ENCODE measurements around the gene FBXW2.

Gene FBXW2

DNA sequence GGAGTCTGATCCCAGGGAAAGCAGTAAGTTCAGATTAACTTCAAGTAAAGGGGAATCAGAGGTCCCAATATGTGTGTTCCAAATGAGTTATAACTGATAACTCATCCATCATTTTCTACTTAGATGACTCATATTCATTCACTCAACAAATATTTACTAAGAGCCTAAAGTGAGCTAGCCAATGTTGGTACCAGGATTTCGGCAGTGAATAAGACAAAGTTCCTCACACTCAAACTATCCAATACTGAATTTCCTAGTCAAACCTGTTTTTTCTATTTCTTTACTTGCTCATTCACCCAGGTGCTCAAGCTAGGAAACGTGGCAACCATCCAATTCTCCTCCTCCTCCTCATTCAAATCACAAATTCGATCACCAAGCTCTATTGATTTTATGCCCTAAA is 25.8 kb downstream of the FBXW2 start:
- DNase-seq (ENCODE audit: extremely low spot score): no peak
- CTCF ChIA-PET: no interaction called here
- TF ChIP-seq LEF1 (IDR thresholded peaks at IDR 0.05; ENCODE audit: borderline replicate concordance) (no peak), ELF4 (IDR thresholded peaks at IDR 0.05) (no peak), SP1 (IDR thresholded peaks at IDR 0.05) (no peak), CTBP1 (IDR thresholded peaks at IDR 0.05; ENCODE audit: borderline replicate concordance) (no peak), FOXK2 (IDR thresholded peaks at IDR 0.05) (no peak), L3MBTL2 (conservative IDR thresholded peaks at IDR 0.05) (no peak), FOXA1 (IDR thresholded peaks at IDR 0.05) (no peak), HDGF (IDR thresholded peaks at IDR 0.05; ENCODE audit: borderline replicate concordance) (no peak), FOXM1 (IDR thresholded peaks at IDR 0.05; ENCODE audit: borderline replicate concordance) (no peak), BHLHE40 (IDR thresholded peaks at IDR 0.05; ENCODE audit: borderline replicate concordance) (no peak)
- TF ChIP-seq, protein P1, sequence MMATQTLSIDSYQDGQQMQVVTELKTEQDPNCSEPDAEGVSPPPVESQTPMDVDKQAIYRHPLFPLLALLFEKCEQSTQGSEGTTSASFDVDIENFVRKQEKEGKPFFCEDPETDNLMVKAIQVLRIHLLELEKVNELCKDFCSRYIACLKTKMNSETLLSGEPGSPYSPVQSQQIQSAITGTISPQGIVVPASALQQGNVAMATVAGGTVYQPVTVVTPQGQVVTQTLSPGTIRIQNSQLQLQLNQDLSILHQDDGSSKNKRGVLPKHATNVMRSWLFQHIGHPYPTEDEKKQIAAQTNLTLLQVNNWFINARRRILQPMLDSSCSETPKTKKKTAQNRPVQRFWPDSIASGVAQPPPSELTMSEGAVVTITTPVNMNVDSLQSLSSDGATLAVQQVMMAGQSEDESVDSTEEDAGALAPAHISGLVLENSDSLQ (IDR thresholded peaks at IDR 0.05): no peak
- POLR2A ChIA-PET: interaction anchor here (1.3 kb wide), 2 partner anchors 25 to 162 kb away, joined by 3 read pairs; no protein-coding TSS in a partner anchor

DNA sequence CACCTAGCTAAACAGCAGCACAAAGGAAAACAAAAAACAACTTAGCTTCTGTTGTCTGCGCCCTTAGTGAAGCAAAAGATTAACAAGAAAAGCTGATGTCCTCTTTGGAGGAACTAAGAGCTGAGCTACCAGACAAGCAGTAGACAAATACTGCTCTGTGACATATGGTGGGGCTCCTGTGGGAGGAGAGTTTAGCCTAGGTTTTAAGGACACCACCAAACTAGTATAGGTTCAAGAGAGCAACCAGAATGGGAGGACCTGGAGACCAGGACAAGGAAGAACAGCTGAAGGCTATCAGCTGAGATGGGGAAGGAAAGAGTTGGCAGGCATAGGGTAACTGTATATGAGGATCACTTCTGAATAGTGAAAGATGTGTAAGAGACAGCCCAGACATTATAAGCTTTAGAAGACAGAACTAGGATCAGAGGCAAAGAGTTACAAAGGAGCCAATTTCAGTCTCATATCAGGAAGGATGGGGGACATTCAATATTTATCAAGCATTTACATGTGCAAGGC is 27.2 kb downstream of the FBXW2 start:
- DNase-seq (ENCODE audit: extremely low spot score): no peak
- no peak for TF ChIP-seq SP1 (IDR thresholded peaks at IDR 0.05)
- no peak for TF ChIP-seq FOXK2 (IDR thresholded peaks at IDR 0.05)
- TF ChIP-seq, protein P1 (IDR thresholded peaks at IDR 0.05): no peak
- TF ChIP-seq NFRKB (IDR thresholded peaks at IDR 0.05): no peak
- no peak for TF ChIP-seq TARDBP (IDR thresholded peaks at IDR 0.05)
- TF ChIP-seq CTBP1 (IDR thresholded peaks at IDR 0.05; ENCODE audit: borderline replicate concordance): no peak
- TF ChIP-seq BHLHE40 (IDR thresholded peaks at IDR 0.05; ENCODE audit: borderline replicate concordance): no peak
- CTCF ChIA-PET: no interaction called here
- POLR2A ChIA-PET: no interaction called here

DNA sequence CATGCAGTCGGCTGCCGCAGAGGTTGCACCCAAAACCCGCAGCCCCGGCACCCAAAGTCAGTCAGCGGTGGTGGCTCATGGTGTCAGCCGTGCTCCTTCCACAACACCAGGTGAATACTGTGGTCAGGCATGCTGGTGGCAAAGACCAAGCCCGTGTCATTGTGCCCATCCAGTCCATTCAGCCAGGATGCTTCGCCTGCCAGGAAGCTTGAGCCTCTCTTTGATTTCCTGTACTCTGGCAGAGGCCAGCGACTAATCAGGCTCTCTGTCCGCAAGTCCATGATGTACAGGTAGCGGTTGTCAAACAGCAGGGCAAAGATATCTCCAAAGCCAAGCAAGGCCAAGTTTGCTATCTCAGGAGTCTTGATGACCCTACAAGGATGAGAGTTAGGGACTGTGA is 28.7 kb downstream of the FBXW2 start:
- no peak for DNase-seq (ENCODE audit: extremely low spot score)
- CTCF ChIA-PET: no interaction called here
- no peak for TF ChIP-seq FOXA1 (IDR thresholded peaks at IDR 0.05)
- TF ChIP-seq HDGF (IDR thresholded peaks at IDR 0.05; ENCODE audit: borderline replicate concordance): no peak
- no peak for TF ChIP-seq TARDBP (IDR thresholded peaks at IDR 0.05)
- no peak for TF ChIP-seq ELF4 (IDR thresholded peaks at IDR 0.05)
- TF ChIP-seq ARNT (IDR thresholded peaks at IDR 0.05): no peak
- no peak for TF ChIP-seq BHLHE40 (IDR thresholded peaks at IDR 0.05; ENCODE audit: borderline replicate concordance)
- TF ChIP-seq FOXK2 (IDR thresholded peaks at IDR 0.05): no peak
- no peak for TF ChIP-seq FOXM1 (IDR thresholded peaks at IDR 0.05; ENCODE audit: borderline replicate concordance)
- no peak for TF ChIP-seq LEF1 (IDR thresholded peaks at IDR 0.05; ENCODE audit: borderline replicate concordance)
- TF ChIP-seq L3MBTL2 (conservative IDR thresholded peaks at IDR 0.05): no peak
- TF ChIP-seq NFRKB (IDR thresholded peaks at IDR 0.05): no peak
- TF ChIP-seq SUZ12 (IDR thresholded peaks at IDR 0.05): no peak
- no peak for TF ChIP-seq CTBP1 (IDR thresholded peaks at IDR 0.05; ENCODE audit: borderline replicate concordance)
- POLR2A ChIA-PET: no interaction called here

DNA sequence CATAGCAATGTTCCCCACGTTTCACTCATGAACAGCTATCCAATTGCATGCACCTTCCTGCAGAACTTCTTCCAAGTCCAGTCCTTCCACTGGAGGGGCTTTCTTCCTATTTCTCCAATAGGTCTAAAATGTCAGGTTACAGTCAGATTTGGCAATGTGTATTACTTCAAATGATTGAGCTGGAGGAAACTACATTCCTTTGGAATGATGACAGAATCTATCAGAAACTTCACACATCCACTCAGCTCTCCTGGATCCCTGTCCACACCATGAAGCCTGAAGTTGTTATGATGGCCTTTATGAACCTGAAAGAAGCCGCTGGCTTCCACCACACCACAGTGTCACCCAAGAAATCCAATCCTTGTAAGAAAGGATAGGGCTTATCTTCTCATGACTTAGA is 32.2 kb downstream of the FBXW2 start:
- POLR2A ChIA-PET: interaction anchor here (1.4 kb wide), 1 partner anchor 32 kb away, joined by 4 read pairs; the partner anchor contains the start of gene FBXW2
- CTCF ChIA-PET: interaction anchor here (0.7 kb wide), 1 partner anchor 1427 kb away, joined by 3 read pairs; no protein-coding TSS in a partner anchor
- no peak for DNase-seq (ENCODE audit: extremely low spot score)
- TF ChIP-seq L3MBTL2 (conservative IDR thresholded peaks at IDR 0.05): no peak
- TF ChIP-seq FOXA1 (IDR thresholded peaks at IDR 0.05): no peak
- no peak for TF ChIP-seq ELF4 (IDR thresholded peaks at IDR 0.05)
- TF ChIP-seq LEF1 (IDR thresholded peaks at IDR 0.05; ENCODE audit: borderline replicate concordance): no peak
- TF ChIP-seq CTBP1 (IDR thresholded peaks at IDR 0.05; ENCODE audit: borderline replicate concordance): no peak

DNA sequence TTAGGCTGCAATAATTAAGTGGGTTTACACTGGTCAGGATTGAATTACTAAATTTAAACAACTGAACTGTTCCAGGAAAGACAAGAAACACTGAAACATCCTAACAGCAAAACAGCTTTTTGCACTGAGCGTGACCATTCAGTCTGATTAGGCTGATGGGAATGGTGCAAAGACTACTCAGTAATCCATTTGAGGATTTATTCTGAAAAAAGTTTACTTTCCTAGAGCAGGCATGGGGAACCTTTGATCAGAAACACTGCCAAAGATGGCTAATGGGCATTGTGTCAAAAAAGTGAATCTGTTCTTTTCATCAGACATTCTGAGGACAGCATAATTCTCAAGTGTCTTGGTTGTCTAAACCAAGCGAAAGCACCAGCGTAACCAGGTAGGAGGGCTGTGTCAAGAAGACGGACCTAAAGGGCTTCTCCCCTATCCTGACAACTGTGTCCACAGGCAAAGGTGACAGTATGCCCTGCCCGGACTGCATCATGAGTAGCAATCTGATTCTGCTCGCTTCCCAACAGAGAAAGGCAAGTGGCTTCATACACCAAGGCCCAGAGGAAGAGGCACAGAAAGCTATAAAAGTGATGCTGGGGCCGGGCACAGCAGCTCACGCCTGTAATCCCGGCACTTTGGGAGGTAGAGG is 33.3 kb downstream of the FBXW2 start:
- DNase-seq (ENCODE audit: extremely low spot score): no peak
- TF ChIP-seq ARNT (IDR thresholded peaks at IDR 0.05): no peak
- no peak for TF ChIP-seq BHLHE40 (IDR thresholded peaks at IDR 0.05; ENCODE audit: borderline replicate concordance)
- TF ChIP-seq LEF1 (IDR thresholded peaks at IDR 0.05; ENCODE audit: borderline replicate concordance): no peak
- TF ChIP-seq FOXA1 (IDR thresholded peaks at IDR 0.05): no peak
- no peak for TF ChIP-seq FOXM1 (IDR thresholded peaks at IDR 0.05; ENCODE audit: borderline replicate concordance)
- no peak for TF ChIP-seq NFRKB (IDR thresholded peaks at IDR 0.05)
- no peak for TF ChIP-seq SUZ12 (IDR thresholded peaks at IDR 0.05)
- no peak for TF ChIP-seq ZNF384 (IDR thresholded peaks at IDR 0.05)
- no peak for TF ChIP-seq SP1 (IDR thresholded peaks at IDR 0.05)
- TF ChIP-seq FOXK2 (IDR thresholded peaks at IDR 0.05): no peak
- TF ChIP-seq TARDBP (IDR thresholded peaks at IDR 0.05): no peak
- TF ChIP-seq HDGF (IDR thresholded peaks at IDR 0.05; ENCODE audit: borderline replicate concordance): no peak
- TF ChIP-seq, protein P1 (IDR thresholded peaks at IDR 0.05): no peak
- no peak for TF ChIP-seq CTBP1 (IDR thresholded peaks at IDR 0.05; ENCODE audit: borderline replicate concordance)
- TF ChIP-seq L3MBTL2 (conservative IDR thresholded peaks at IDR 0.05): no peak
- TF ChIP-seq ELF4 (IDR thresholded peaks at IDR 0.05): no peak
- ChIA-PET POLR2A (no interaction called here), CTCF (no interaction called here)

DNA sequence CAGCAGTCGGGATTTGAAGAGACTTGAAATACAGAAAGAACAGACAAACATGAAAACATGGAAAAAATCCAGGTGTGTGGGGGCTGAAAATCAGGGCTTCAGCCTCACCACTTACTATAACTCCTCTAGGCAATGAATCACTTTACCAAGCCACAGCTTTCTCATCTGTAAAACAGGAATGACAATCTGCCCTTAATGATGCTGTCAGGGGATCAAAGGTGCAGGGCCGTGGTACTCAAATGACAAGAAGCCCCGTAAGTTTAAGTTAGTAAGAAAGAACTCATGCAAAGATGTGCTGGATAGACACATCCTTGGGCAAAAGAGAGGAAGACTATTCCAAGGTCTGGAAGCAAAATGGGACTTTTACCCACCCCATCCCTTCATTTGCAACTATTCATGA is 34.7 kb downstream of the FBXW2 start:
- ChIA-PET CTCF (no interaction called here), POLR2A (no interaction called here)

More for the DNA sequence above, 34.7 kb downstream of the FBXW2 start:
- no peak for DNase-seq (ENCODE audit: extremely low spot score)
- TF ChIP-seq NFRKB (IDR thresholded peaks at IDR 0.05) (no peak), ELF4 (IDR thresholded peaks at IDR 0.05) (no peak)
